Hepatocyte (in vitro differentiated cells): ENCODE results near the gene CBL.

Experiments used
- EZH2 ChIP-seq: fragments of 200-600 bp; sonication (generic); IDR thresholded peaks from 2 replicates; pipeline ENCODE4 v1.6.1; 2016; ENCODE audit warnings: antibody characterized with exemption, mild to moderate bottlenecking, borderline replicate concordance
- TF ChIP-seq, protein P1 (sequence below): fragments of 200-600 bp; sonication (generic); IDR thresholded peaks from 2 replicates; pipeline ENCODE4 v1.5.1; 2016; ENCODE audit warnings: antibody characterized with exemption, mild to moderate bottlenecking; ENCODE audit not compliant: poor library complexity

DNA sequence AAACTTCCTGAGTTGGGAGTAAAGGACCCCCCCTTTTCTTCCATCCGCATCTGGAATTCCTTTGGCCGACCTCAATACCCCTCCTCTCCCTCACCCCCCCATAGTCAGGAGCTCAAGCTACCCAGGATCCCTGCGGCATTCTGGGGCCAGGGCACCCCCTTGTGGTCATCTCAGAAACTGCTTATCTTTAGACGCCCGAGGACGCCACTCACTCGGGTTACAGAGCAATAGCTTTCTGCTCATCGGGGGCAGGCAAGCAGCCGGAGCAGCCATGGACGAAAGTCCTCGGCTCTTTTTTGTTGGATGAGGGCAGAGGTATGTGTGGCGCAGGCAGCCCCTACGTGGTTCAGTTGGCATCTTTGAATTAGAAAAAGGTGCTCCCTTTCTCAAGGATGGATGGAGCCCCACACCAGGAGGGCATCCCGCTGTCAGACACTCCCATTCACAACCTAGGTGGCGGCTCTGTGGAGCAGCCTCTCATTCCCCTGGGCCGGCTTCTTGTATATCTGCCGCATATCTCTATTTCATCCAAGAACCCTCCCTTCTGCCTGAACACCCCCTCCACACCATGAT is 132.3 kb downstream of the CBL start:
- TF ChIP-seq, protein P1, sequence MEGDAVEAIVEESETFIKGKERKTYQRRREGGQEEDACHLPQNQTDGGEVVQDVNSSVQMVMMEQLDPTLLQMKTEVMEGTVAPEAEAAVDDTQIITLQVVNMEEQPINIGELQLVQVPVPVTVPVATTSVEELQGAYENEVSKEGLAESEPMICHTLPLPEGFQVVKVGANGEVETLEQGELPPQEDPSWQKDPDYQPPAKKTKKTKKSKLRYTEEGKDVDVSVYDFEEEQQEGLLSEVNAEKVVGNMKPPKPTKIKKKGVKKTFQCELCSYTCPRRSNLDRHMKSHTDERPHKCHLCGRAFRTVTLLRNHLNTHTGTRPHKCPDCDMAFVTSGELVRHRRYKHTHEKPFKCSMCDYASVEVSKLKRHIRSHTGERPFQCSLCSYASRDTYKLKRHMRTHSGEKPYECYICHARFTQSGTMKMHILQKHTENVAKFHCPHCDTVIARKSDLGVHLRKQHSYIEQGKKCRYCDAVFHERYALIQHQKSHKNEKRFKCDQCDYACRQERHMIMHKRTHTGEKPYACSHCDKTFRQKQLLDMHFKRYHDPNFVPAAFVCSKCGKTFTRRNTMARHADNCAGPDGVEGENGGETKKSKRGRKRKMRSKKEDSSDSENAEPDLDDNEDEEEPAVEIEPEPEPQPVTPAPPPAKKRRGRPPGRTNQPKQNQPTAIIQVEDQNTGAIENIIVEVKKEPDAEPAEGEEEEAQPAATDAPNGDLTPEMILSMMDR: peak; percentile 83
- no peak for TF ChIP-seq EZH2
